SK-N-SH (cell line): ENCODE data around the gene TFCP2L1. TPM values are rescaled to one million over a fixed set of nuclear protein-coding genes. Genes with fewer than 3 reads are reported as not detected.

Experiments
- CTCF ChIA-PET: fragments of 300-600, 350-600 bp; formaldehyde crosslinking; extraction: SDS; loops from one replicate; lab custom pipeline; 2021; lab: Yijun Ruan, JAX
- POLR2A ChIA-PET: fragments of 350-600 bp; sonication (Branson Sonifier 250); formaldehyde crosslinking; extraction: SDS; loops from one replicate; lab custom pipeline; 2020; ENCODE audit warnings: antibody characterized with exemption, inconsistent platforms; lab: Yijun Ruan, JAX
- DNase-seq: peaks from one replicate; pipeline ENCODE4 v3.0.0; 2012
- H2AFZ ChIP-seq: fragments of 200-600 bp; sonication (generic); 2 replicates; pipeline ENCODE4 v1.8.1; 2016; ENCODE audit warnings: antibody characterized with exemption, mild to moderate bottlenecking, low read depth
- H3F3A ChIP-seq: fragments of 200-600 bp; sonication (generic); replicated peaks from 2 replicates; pipeline ENCODE3; 2016; ENCODE audit warnings: antibody characterized with exemption, mild to moderate bottlenecking; ENCODE audit not compliant: insufficient read depth
- H3K27ac ChIP-seq, 2 experiments: fragments of 200-500 bp in 1 of 2; fragments of 200-600 bp in 1 of 2; sonication (Bioruptor generic) in 1 of 2; sonication (generic), shearing (Covaris generic) in 1 of 2; 2 replicates each; pipeline versions ENCODE4 v1.5.1 to v1.6.1; 2014 to 2016; ENCODE audit warnings: low read depth in 2 of 2, inconsistent platforms in 1 of 2, low read length in 1 of 2, mild to moderate bottlenecking in 1 of 2, mixed read lengths in 1 of 2
- H3K27me3 ChIP-seq: fragments of 200-600 bp; sonication (generic), shearing (Covaris generic); 2 replicates; pipeline ENCODE4 v1.6.1; 2016; ENCODE audit warnings: mixed run types; ENCODE audit not compliant: insufficient read depth
- H3K36me3 ChIP-seq, 2 experiments: fragments of 200-500 bp in 1 of 2; fragments of 200-600 bp in 1 of 2; sonication (Bioruptor generic) in 1 of 2; sonication (generic) in 1 of 2; replicated peaks in 1 of 2; 2 replicates each; pipeline versions ENCODE3 to v1.5.1; 2014 to 2016; ENCODE audit warnings: low read length in 1 of 2, mild to moderate bottlenecking in 1 of 2; ENCODE audit not compliant: insufficient read depth in 2 of 2, control insufficient read depth in 1 of 2
- H3K4me1 ChIP-seq, 2 experiments: fragments of 200-500 bp in 1 of 2; fragments of 200-600 bp in 1 of 2; sonication (Bioruptor generic) in 1 of 2; sonication (generic), shearing (Covaris generic) in 1 of 2; 2 replicates each; pipeline versions ENCODE4 v1.5.1 to v1.6.1; 2014 to 2016; ENCODE audit warnings: low read depth in 1 of 2, low read length in 1 of 2, mixed run types in 1 of 2; ENCODE audit not compliant: insufficient read depth in 2 of 2, control insufficient read depth in 1 of 2
- H3K4me2 ChIP-seq: fragments of 200-600 bp; sonication (generic), shearing (Covaris generic); 2 replicates; pipeline ENCODE4 v1.6.1; 2017; ENCODE audit warnings: mixed run types
- H3K4me3 ChIP-seq, 2 experiments: fragments of 200-500 bp in 1 of 2; fragments of 200-600 bp in 1 of 2; sonication (Bioruptor generic) in 1 of 2; sonication (generic), shearing (Covaris generic) in 1 of 2; 2 replicates each; pipeline versions ENCODE4 v1.5.1 to v1.8.1; 2014 to 2016; ENCODE audit warnings: low read depth in 2 of 2, inconsistent platforms in 1 of 2, low read length in 1 of 2, mild to moderate bottlenecking in 1 of 2, mixed read lengths in 1 of 2, moderate library complexity in 1 of 2
- H3K79me2 ChIP-seq: fragments of 200-600 bp; sonication (generic); 2 replicates; pipeline ENCODE4 v1.8.1; 2017; ENCODE audit warnings: mild to moderate bottlenecking; ENCODE audit not compliant: insufficient read depth
- H3K9ac ChIP-seq: fragments of 200-600 bp; sonication (generic); 2 replicates; pipeline ENCODE4 v1.6.1; 2017; ENCODE audit warnings: mixed run types
- H3K9me2 ChIP-seq: fragments of 200-600 bp; sonication (generic); 2 replicates; pipeline ENCODE4 v1.6.1; 2017; ENCODE audit warnings: mixed run types
- H3K9me3 ChIP-seq: fragments of 200-600 bp; sonication (generic); 2 replicates; pipeline ENCODE4 v1.6.1; 2017; ENCODE audit warnings: mixed run types, mild to moderate bottlenecking, moderate library complexity
- H4K20me1 ChIP-seq: fragments of 200-600 bp; sonication (generic); 2 replicates; pipeline ENCODE4 v1.6.1; 2017; ENCODE audit warnings: mild to moderate bottlenecking, mixed run types; ENCODE audit not compliant: insufficient read depth
- EP300 ChIP-seq, 2 experiments: IDR thresholded peaks; 2 replicates each; pipeline versions ENCODE4 v1.4.0 to v1.6.1; 2012; ENCODE audit warnings: borderline replicate concordance in 1 of 2, low read depth in 1 of 2, low read length in 1 of 2
- FOXM1 ChIP-seq: IDR thresholded peaks from 2 replicates; pipeline ENCODE4 v1.4.0; 2012; ENCODE audit warnings: low read depth, mild to moderate bottlenecking
- GABPA ChIP-seq: IDR thresholded peaks from 2 replicates; pipeline ENCODE4 v1.4.0; 2012; ENCODE audit warnings: low read depth, mild to moderate bottlenecking
- GATA2 ChIP-seq: sonication (generic); formaldehyde crosslinking; IDR thresholded peaks from 2 replicates; pipeline ENCODE4 v1.5.0; 2020; ENCODE audit warnings: mild to moderate bottlenecking, missing genetic modification reagents
- RCOR1 ChIP-seq: fragments of 150-350 bp; IDR thresholded peaks from 2 replicates; pipeline ENCODE4 v1.6.1; 2017; ENCODE audit warnings: antibody characterized with exemption, low read length
- RFX5 ChIP-seq: IDR thresholded peaks from 2 replicates; pipeline ENCODE4 v1.6.1; 2012; ENCODE audit warnings: mild to moderate bottlenecking, improper control_type of control experiment, low read length
- RXRA ChIP-seq: IDR thresholded peaks from 2 replicates; pipeline ENCODE4 v1.4.0; 2012; ENCODE audit warnings: low read depth, mild to moderate bottlenecking, borderline replicate concordance
- WGBS: methylation state at CpG from one replicate; pipeline ENCODE4 v1.1.6; 2017; ENCODE audit warnings: low lambda C conversion rate; 5-methylcytosine and 5-hydroxymethylcytosine counted together
- polyA plus RNA-seq, 3 experiments: library from polyadenylated mRNA; depleted of rRNA; stranded (reverse); fragments of >200 nt; gene quantifications; 2 replicates each; pipeline ENCODE4 v1.2.3, GENCODE V29; 2012
- TF ChIP-seq, protein P1 (sequence below): IDR thresholded peaks from 2 replicates; pipeline ENCODE4; 2012
- TF ChIP-seq, protein P2 (sequence below): IDR thresholded peaks from 2 replicates; pipeline ENCODE4 v1.6.1; 2012; ENCODE audit warnings: mild to moderate bottlenecking, low read depth, low read length, moderate library complexity

TFCP2L1 gene
- polyA plus RNA-seq, 1 of the 3 experiments (the other 2 are of a cell fraction), result not detected

DNA sequence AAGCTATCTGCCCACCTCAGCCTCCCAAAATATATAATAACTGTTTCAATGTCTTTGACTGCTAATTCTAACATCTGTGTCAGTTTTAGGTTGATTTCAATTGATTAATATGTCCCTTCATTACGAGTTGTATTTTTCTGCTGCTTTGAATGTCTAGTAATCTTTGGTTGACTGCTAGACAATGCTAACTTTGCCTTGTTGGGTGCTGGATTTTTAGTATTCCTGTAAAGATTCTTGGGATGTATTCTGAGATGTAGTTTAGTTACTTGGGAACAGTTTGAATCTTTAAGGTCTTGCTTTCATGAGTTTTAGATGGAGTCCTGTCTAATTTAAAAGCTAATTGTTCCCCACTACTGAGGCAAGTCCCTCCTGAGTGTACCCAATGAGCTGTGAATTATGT lies 114.4 kb downstream of the TFCP2L1 start (continued):
- TF ChIP-seq, protein P1, sequence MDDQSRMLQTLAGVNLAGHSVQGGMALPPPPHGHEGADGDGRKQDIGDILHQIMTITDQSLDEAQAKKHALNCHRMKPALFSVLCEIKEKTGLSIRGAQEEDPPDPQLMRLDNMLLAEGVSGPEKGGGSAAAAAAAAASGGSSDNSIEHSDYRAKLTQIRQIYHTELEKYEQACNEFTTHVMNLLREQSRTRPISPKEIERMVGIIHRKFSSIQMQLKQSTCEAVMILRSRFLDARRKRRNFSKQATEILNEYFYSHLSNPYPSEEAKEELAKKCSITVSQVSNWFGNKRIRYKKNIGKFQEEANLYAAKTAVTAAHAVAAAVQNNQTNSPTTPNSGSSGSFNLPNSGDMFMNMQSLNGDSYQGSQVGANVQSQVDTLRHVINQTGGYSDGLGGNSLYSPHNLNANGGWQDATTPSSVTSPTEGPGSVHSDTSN, result no peak
- TF ChIP-seq EP300 (IDR thresholded peaks at IDR 0.05; ENCODE audit: borderline replicate concordance in 1 of 2, low read depth in 1 of 2, low read length in 1 of 2), result no peak
- TF ChIP-seq, all 33 proteins: peak for 0

DNA sequence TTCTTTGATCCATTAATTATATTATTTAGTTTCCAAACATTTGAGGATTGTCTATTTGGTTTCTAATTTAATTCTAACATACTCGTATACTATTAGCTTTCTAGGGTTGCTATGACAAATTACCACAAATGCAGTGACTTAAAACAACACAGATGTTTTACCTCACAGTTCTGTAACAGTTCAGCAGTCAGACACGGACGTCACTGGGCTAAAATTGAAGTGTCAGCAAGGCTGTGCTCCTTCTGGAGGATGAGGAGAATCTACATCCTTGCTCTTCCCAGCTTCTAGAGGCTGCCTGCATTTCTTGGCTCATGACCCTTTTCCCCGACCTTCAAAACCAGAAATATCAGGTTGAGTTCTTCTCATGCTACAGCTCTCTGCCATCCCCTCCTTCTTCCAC lies 117.6 kb downstream of the TFCP2L1 start:
- no peaks in the 10 kb centered on the region for H4K20me1 ChIP-seq
- peaks cover 0 to 4% of the 10 kb centered on the region in 2 experiments; a peak in 1 of 4 replicates for H3K4me1 ChIP-seq
- no peak overlapping the region for H3K4me2 ChIP-seq
- DNase-seq, result no peak
- no peaks in the 10 kb centered on the region for H3K36me3 ChIP-seq
- H3K79me2 ChIP-seq, result no peaks in the 10 kb centered on the region
- H3K27me3 ChIP-seq, result no peaks in the 10 kb centered on the region
- POLR2A ChIA-PET, result no interaction called here
- no peak overlapping the region for H3K9ac ChIP-seq
- H2AFZ ChIP-seq, result no peak overlapping the region
- no peaks in the 10 kb centered on the region for H3K9me2 ChIP-seq
- H3K9me3 ChIP-seq, result 0 out of 2 replicates have a peak, but pooled peaks cover 5% of the 10 kb centered on the region
- no peak overlapping the region for H3K27ac ChIP-seq
- H3F3A ChIP-seq, result no peaks in the 10 kb centered on the region
- TF ChIP-seq, protein P2, sequence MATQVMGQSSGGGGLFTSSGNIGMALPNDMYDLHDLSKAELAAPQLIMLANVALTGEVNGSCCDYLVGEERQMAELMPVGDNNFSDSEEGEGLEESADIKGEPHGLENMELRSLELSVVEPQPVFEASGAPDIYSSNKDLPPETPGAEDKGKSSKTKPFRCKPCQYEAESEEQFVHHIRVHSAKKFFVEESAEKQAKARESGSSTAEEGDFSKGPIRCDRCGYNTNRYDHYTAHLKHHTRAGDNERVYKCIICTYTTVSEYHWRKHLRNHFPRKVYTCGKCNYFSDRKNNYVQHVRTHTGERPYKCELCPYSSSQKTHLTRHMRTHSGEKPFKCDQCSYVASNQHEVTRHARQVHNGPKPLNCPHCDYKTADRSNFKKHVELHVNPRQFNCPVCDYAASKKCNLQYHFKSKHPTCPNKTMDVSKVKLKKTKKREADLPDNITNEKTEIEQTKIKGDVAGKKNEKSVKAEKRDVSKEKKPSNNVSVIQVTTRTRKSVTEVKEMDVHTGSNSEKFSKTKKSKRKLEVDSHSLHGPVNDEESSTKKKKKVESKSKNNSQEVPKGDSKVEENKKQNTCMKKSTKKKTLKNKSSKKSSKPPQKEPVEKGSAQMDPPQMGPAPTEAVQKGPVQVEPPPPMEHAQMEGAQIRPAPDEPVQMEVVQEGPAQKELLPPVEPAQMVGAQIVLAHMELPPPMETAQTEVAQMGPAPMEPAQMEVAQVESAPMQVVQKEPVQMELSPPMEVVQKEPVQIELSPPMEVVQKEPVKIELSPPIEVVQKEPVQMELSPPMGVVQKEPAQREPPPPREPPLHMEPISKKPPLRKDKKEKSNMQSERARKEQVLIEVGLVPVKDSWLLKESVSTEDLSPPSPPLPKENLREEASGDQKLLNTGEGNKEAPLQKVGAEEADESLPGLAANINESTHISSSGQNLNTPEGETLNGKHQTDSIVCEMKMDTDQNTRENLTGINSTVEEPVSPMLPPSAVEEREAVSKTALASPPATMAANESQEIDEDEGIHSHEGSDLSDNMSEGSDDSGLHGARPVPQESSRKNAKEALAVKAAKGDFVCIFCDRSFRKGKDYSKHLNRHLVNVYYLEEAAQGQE, result no peak
- no peak for TF ChIP-seq GABPA
- no peak for TF ChIP-seq RCOR1
- no peak for TF ChIP-seq RFX5
- TF ChIP-seq RXRA, result no peak
- TF ChIP-seq GATA2, result no peak
- TF ChIP-seq FOXM1, result no peak
- CTCF ChIA-PET, result no interaction called here
- WGBS, result 18% methylated on average over 4 of the region's 4 CpGs
- H3K4me3 ChIP-seq, result no peak overlapping the region

Other genes with a start within 250 kb of the TFCP2L1 start
- gene RNU4ATAC, start 245.7 kb upstream of the TFCP2L1 start, polyA plus RNA-seq (2012; rRNA removed), result not detected in 2 replicates